Stimulated activated CD4-positive, alpha-beta T cell treated with anti-CD3 and anti-CD28 coated beads, Interleukin-12 subunit alpha, Interleukin-12 subunit beta, amount 100 ng/mL, for 4 hours (primary cell): ENCODE measurements around the gene ARSI.

Source experiments
- DNase-seq: peaks from one replicate; pipeline ENCODE4 v3.0.0-alpha.2; 2020

The ARSI gene

DNA sequence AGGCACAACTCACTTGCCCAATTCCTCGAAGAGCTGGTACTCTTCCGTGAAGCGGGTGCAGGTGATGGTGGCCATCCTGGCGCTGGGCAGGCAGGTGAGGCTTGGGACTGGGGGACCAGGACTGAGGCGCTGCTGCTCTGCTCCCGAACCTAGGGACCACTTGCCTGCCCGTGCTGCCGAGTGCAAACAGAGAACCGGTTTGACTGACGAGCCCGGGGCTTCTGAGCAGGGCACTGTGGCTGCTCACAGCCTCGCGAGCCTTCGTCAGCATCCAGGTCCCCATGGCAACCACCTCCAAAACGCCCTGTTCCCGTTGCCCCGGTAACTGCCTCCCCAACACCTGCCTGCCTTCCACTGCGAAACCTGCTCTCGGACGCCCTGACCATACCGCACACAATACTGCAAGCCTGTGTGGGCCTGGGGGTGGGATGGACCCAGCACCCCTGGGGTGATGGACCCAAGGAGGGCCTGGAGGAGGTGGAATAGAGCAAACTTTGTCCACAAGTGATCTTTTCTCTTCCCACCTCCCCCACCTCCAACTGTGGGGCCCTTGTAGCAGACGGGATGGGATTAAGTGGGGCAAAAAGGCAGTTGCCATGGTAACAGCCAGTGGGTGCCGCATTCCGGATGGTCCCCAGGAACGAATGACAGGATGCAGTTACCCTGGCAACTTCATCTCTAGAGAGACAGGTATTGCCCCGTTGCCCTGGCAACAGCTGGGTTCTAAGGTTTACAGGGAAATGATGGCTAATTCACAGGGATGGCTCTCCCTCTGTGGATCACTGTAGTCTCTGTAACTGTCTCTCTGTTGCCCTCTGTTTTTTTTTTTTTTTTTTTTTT is 12.9 kb downstream of the ARSI start, which contains the start of gene CAMK2A:
TSS of gene CAMK2A (minus strand) at position 223 of the 840 bp plus-strand sequence. CDS start at position 75, 148 bp downstream.
- no peak for DNase-seq

DNA sequence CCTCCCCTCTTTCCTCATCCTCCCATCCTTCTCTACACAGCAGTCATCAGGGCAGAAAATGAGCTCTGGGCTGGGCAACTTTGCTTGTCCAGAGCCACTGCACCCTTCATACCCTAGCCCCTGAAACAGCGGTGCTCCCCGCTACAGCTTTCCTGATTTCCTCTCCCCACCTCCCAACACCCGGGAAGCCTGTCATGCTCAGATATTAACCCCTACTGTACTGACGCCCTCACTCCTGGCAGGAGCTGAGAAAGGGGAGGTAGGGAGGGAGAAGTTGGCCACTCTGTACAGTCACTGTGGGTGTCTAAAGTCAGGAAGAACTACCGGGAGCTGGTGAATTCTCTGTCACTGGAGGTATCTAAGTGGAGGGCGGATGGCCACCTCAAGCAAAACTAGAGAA is 13.9 kb downstream of the ARSI start:
- no peak for DNase-seq

DNA sequence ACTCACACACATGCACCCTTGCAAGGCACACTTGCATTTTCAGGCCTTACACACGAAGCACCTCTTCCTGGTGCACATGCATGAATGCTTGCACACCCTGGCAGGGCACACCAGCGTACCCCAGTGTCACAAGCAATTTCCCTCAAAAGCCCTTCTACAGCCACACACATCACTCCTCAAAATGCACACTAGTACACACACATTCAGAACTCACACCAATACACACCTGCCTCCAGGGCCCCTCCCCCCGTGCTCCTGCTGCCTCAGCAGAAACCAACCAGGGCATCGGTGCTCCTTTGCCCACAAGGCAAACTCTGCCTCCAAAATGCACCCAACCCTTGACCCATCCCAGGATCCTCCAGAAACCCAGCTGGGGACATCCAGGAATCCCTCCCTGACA is 14.3 kb downstream of the ARSI start:
- no peak for DNase-seq

DNA sequence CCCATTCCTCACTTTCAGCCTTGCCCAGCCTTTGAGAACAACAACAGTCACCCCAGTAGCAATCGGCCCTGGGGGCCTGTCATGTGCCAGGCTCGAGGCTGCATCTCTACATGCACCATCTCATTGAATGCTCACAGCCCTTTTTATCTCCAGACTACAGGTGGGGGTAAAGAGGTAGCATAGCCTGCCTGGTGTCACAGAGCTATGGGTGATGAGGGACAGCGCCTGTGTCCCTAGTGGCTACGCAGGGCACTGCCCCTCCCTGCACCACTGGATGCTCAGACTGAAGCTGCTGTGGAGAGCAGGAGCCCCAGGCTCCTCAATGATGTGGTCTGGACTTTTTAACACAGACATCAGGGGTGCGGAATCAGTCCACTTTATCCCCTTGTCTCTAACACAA is 15.9 kb downstream of the ARSI start:
- DNase-seq = no peak

DNA sequence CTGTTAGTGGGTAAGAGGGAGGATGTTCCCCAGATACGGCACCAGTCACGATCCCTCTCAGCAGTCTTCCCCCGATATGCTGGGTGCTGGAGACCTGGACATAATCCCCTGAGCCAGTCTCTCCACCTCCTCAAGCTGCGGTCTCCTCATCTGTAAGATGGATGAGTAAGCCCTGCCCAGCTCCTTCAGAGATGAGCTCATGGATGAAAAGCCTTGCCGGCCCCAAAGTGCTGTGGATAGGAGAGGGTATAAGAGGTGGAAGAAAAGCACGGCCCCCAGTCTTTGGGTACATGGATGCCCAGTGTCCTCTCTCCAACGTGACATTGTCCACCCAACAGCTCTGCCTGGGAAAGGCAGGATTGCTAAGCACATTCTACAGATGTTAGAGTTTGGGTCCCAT is 17.6 kb downstream of the ARSI start:
- DNase-seq = no peak

DNA sequence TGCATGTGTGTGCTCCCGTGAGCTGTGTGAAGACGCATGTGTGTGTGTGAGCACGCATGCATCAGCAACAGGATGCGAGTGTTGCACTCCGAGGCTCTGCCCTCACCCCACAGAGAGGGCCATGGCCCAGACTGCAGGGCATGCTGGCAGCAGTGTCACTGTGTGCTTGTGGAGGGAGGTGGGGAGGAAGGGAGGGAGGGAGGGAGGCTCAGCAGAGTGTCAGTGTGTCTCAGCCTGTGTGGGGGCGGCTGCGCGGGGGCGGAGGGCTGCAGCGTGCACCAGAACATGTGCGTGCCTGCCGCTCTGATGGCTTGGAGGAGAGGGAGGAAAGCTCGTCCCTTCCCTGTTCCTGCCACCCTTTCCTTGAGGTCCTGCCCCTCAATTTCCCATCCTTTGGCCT is 18.4 kb downstream of the ARSI start:
- no peak for DNase-seq

DNA sequence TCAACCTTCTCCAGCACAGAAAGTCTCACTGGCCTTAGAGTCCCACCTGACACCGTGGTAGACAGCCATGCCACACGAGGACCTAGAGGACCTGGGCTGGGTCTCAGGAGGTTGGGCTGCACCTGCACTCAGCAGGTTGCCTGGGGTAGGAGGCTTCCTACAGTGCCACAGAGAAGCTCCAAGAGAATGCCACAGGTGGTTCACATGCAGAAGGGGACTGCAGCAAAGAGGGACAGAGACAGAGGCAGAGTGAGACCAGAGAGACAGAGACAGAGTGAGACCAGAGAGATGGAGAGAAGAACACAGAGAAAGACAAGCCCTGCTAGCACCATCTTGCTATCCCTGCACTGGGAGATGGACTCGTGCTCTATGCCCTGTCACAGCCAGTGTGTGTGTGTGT is 18.8 kb downstream of the ARSI start:
- no peak for DNase-seq

DNA sequence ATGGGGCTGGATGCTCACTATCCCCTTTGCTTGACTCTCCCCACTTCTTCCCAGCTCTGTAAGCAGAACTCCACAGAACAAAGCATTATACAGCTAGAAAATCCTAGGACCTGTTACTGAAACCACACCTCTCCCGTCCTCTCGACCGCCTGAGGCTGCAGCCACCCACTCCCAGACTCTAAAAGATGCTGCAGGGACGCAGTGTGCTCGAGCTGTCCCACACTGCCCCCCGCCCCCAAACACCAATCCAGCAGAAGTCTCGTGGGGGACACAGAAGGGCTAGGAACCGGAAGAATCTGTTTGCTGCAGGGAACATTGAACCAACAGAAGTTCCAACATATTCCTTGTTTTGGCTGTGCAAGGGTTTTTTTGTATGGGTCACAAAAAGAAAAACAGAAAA is 20.7 kb downstream of the ARSI start:
- DNase-seq = no peak

DNA sequence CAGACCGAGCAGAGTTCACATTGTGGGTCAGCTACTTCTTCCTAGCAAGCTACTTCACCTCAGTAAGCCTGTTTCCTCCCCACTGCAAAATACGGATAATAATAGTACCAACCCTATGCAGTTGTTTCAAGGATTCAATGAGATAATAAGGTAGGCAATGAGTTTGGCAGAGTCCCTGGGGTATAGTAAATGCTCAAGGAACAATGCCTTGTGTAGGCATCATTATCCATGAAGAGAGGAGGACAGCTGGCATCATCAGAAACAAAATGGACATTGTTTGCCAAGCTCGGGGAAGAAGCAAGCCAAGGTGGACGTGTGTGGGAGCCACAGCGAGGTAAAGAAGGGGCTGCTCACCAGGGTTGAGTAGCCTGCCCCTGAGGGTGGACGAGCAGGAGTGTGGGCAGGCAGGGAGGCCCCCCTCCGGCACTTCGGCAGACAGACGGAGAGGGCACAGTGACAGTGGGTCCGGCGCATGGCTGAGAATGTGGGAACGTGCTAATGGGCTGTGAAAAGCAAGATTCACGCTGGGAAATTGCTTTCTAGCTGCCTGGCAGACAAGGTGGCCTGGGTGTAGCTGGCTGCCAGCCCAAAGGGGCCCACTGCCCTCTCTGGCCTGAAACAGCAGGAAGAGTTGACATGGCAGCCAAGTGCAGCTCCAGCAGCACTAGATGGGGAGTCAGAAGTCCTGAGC is 23.2 kb downstream of the ARSI start:
- no peak for DNase-seq

DNA sequence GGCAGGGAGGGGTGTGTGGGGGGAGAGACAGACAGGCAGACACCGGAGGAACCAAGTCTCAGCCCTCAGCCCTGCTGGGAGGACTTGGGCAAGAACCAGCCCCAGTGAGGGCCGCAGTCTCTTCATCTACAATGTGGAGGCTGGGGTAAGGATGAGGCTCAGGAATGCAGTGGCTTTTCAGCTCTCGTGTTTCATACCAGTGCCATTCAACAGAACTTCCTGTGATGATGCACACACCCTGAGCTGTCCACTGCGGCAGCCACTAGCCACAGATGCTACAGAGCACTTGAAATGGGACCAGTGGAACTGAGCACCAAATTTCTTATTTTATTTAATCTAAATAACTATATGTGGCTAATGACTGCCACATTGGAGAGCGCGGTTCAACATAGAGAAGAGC is 23.8 kb downstream of the ARSI start:
- no peak for DNase-seq

DNA sequence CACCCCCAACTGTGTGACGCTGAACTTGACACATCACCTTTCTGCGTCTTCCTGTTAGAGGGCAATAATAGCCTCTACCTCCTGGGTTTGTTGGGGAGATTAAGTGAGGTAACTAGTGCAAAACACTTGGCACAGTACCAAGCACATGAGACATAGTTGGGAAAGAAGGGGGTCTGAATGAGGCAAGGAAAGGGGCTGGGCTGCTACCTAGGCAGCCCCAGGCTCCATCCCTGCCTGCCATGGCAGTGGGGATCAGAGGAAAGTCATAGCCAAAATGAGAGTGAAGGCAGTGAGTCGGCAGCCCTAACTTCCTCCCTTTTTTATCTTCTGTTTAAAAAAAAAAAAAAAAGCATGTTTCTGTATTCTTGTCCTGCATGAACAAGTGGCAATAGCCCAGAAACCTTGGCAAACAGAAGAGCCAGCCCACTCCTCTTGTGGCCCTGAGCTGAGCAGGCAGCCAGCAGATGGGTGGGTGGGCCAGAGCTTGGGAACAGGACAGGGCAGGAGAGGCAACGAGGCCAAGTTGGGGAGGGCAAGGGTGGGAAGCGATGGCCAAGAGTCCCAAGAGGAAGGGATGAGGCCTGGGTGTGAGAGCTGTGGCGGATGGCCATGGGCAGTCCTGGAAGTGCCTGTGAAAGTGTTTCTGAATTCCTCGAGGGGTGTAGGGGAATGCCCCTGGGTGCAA is 24.5 kb downstream of the ARSI start:
- DNase-seq = no peak

DNA sequence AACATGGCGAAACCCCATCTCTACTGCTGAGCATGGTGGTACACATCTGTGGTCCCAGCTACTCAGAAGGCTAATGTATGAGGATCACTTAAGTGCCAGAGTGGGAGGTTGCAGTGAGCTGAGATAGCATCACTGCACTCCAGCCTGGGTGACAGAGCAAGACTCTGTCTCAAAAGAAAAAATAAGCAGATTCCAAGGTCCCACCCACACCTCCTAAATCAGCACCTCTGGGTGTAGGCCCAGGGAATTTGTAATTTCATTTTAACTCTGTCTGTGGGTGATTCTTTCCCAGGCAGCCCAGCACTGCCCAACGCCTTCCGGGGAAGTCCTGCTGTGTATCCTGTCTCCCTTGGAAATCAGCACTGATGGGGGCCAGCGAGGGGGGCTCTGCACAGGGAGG is 25.7 kb downstream of the ARSI start:
- DNase-seq = no peak

DNA sequence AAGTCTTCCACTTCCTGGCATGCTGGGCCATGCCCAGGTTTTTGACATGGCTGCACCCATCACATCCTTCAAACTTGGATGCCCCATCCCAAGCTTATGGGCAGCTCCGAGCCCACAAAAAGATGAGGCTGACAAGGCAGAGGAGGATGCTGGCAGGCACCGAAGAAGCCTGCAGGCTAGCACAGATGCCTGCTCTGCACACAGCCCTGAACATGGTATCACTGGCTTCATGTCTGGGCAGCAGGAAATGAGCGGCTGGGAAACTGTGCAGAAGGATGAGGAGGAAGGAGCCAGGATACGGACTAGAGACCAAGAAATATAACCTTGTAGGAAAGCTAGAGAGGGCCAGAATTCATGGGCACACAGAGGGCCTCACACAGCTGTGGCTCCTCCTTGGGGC is 27.9 kb downstream of the ARSI start:
- DNase-seq = no peak

DNA sequence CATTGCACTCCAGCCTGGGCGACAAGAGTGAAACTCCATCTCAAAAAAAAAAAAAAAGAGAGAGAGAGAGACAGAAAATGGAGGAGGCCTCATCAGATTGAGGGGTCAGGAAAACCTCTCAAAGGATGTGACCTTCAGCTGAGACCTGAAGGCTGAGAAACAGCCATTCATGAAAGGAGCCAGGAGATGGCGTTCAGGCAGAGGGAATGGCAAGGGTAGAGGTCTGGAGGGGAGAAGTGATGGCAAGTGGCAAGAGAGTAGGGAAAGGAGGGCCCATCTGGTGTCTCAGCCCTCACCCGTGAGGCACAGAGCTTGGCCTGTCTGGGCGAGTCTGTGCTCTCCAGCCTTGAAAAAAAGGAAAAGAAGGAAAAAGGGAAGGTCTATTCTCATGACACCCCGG is 30.2 kb downstream of the ARSI start:
- no peak for DNase-seq

DNA sequence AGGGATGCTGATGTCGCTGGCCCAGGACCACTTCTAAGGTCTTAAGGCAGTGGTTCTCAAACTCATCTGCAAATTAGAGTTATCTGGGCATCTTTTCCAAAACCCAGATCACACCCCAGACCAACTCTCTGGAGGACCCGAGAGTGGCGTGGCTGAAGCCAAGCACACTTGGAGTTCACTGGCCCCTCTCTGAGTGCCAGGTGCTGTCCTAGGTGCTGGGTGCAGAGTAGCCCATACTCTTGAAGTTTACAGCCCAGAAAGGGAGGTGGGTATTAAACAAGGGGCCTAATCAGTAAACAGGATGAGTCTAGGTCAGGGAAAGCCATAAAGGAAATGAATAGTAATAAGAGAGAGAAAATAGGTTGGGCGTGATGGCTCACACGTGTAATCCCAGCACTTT is 30.8 kb downstream of the ARSI start:
- DNase-seq = no peak

DNA sequence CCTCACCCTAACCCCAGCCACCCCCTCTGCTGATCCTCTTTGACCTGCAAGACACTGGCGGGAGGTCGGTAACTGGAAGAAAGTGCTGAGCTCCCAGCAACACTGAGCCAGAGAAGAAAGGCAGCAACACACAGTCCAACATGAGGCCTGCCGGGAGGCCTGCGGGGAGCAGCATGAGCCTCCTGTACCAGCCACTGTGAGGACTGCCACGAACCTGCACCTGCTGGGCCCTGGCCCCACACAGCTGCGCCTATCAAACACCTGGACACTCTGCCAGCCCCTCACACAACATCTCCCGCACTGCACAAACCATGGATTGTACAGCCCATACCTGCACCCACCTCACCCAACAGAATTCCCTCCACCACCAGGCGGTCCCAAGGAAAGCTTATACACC is 31.4 kb downstream of the ARSI start:
- DNase-seq = no peak

DNA sequence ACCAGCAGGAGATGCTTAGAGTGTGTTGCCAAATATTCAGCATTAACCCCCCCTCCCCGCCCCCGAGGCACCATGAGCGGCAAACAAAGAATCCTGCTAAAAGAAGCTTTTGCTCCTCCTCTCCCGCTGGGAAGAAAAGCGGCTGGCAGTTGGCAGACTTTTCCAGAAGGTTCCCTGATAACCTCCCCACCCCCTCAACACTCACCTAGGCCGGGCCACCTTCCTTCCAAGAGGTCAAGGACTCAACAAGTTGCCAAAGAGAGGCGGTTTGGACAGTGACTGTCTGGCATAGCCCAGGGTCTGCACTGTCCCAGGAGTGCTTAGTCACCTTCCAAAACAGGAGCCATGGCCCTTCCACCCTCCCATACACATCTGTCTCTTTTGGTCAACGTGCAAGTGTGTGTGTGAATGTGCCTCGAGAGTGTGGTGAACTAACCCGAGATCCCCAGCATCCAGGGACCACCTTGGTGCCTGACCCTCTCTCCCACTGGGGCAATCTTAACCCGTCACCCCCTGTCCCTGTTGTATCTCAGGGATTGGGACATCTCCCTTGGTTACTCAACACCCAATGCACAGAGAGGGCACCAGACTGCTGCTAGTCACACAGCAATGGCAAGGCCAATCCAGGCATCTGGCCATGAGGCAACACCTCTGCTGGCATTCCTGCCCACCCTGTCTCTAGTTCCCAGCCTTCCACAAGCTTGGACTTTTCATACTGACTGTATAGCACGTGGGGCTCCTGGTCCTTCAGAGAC is 32.0 kb downstream of the ARSI start:
- no peak for DNase-seq

DNA sequence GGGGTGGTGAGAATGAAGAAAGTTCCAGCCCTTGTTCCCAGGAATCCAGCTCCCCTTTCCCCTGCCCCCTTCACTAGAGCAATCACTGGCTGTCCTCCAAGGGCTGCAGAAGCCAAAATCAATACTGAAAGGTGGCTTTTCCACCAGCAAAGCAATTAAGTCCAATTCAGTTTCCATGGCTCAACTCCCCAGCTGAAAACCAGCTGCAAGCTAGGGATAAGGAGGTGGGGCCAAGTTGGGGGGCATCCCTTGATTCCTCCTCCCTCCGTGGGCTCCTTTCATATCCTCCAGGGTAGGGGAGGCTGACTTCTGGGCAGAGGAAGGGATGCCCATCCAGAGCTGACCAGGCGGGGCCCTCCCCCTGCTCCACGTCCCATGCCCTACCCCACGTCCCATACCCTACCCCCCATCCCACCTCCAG is 35.8 kb downstream of the ARSI start:
- DNase-seq = no peak

DNA sequence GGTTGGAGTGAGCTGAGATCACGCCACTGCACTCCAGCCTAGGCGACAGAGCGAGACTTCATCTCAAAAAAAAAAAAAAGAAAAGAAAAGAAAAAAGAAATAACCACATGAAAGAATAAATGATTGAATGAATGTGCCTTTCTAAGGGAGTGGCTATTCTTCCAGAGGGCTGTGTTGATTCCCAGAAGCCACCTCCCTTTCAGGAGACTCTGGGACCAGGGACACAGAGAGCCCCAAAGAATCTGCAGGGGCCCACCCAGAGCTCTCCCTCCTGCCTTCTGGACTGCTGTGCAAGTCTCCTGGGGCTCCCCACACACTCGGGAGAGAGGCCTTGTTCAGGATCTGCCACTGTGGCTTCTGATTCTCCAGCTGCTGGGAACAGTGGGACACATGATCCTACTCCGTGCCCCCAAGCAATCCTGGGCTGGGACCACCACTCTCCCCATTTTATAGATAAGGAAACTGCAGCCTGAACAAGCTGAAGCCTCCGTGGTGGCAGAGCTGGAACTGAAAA is 36.8 kb downstream of the ARSI start:
- no peak for DNase-seq

DNA sequence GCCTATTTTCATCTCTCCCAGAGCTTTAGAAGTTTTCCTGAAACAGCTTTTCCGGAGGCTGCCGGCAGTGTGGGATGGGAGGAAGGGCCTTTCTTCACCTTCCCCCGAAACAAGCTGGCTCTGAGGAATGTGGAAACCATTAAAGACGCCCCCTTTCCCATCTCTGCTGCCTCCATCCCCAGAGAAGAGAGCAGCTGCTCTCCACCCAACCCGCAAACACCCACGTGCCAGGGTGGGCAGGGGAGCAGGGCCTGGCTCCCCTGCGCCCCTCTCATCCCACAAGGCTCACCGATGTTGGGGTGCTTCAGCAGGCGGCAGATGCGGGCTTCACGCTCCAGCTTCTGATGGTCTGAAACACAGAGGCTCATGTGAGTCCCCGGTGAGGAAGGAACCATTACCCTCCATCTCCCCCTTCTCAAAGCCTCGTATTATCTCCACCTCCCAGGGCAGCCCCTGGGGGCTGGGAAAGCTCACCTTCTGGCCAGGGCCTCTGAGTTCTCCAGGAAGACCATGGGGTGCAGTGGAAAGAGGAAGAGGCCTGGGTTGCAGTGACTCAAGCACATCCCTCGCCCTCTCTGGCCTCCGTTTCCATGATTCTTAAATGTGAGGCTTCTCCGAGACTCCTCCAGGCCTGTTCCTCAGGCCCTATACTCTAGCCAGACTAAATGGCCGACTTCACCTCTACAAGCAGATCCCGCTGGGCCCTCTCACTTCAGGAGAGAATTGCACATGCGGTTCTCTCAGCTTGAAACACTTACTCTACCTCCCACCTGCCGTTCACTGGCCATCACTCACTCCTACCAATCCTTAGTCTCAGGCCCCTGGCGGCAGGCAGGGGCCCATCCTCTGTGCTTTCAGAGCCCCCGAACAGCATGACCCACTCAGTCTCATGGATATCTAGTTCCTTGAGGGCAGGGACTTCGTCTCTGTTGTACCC is 37.8 kb downstream of the ARSI start:
- DNase-seq = no peak

DNA sequence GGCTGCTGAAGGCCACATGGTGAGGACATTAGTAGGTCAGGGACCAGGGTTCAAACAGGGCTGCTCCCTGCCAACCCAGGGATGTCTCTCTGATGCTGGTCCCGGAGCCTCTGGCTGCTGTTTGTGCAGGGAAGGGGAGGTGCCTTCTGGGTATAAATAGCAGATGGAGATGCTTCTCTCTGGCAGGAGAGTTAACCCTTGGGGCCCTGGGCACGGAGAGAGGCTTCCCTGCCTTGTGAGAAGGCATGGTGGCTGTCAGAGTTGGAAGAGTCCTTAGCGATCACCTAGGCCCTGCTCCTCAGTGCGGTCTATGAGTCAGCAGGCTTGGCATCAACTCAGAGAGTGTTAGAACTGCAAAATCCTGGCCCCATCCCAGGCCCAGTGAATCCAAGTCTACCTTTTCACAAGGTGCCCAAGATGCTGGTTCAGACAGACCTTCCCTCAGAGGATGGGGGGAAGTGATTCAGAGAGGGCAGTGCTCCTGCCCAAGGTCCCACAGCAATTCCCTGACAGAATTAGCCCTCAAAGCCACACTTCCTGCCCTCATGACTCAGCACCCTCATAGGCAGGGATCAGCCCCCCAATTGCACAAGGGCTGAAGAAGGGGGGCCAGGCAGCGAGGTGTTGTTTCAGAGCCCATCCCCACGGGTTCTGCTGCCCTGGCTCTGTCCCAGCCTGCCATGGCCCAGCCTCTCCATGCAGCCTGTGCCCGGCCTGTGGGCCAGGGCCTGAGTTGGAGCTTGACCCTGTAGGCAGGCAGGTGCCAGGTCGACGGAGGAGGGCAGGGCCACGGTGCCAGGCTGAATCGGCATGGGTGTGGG is 38.7 kb downstream of the ARSI start:
- no peak for DNase-seq
